HG03439 (cell line): ENCODE results near the gene CASKIN2.

Experiments used
- ATAC-seq: cut with Tn5 transposase; IDR thresholded peaks from one replicate; pipeline ENCODE4 v1.9.1; 2021; ENCODE audit warnings: mild to moderate bottlenecking, moderate library complexity; ENCODE audit not compliant: unreplicated experiment

The CASKIN2 gene

GRCh38 chr17:75506888-75507287 is 8.4 kb downstream of the CASKIN2 start:
- ATAC-seq, result no peak

DNA sequence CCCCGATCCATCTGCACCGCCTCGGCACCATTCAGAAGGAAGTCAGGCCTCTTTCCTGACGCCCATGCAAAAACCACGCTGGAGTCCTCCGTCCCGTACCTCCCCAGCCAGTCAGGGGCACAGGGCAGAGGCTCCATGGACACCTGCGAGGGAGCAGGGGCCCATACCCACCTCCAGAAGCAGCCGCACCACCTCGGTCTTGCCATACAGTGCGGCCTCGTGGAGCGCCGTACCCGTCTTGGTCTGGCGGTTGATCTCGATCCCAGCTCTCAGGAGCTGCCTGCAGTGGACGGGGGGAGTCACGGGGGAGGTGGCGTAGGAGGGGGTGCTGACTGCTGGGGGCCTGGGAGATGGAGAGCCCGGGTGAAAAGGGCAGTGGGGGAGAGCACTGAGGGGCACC is 9.2 kb downstream of the CASKIN2 start:
- no peak for ATAC-seq

GRCh38 chr17:75505640-75506039 is 9.7 kb downstream of the CASKIN2 start:
- no peak for ATAC-seq

DNA sequence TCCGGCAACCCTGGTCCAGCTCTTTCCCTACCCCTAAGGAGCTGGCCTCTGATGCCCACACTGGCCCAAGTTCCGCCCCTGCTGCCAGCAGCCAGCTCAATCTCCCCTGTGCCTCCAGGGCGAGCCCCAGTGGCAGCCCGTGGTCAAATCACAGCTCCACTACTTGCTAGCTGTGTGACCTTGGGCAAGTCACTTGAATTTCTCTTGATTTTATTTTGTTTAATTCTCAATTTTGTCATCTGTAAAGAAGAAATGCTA is 10.3 kb downstream of the CASKIN2 start:
- no peak for ATAC-seq

GRCh38 chr17:75504347-75505151 is 10.8 kb downstream of the CASKIN2 start:
- ATAC-seq, result no peak

DNA sequence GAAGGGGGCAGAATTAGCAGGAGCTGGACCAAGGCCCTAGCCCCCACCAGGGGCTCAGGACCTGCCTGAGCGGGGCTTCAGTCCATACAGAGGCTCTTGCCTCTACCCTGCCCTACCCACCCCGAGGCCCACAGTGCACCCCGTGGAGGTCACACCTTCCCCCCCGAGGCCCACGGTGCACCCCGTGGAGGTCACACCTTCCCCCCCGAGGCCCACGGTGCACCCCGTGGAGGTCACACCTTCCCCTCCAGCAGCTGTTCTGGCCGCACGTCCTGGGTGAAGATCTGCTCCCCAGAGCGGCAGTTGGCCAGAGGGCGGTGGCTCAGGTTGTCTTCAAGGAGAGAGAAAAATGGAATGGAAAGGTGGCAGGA is 11.4 kb downstream of the CASKIN2 start:
- no peak for ATAC-seq

GRCh38 chr17:75503337-75503950 is 11.9 kb downstream of the CASKIN2 start:
- no peak for ATAC-seq

DNA sequence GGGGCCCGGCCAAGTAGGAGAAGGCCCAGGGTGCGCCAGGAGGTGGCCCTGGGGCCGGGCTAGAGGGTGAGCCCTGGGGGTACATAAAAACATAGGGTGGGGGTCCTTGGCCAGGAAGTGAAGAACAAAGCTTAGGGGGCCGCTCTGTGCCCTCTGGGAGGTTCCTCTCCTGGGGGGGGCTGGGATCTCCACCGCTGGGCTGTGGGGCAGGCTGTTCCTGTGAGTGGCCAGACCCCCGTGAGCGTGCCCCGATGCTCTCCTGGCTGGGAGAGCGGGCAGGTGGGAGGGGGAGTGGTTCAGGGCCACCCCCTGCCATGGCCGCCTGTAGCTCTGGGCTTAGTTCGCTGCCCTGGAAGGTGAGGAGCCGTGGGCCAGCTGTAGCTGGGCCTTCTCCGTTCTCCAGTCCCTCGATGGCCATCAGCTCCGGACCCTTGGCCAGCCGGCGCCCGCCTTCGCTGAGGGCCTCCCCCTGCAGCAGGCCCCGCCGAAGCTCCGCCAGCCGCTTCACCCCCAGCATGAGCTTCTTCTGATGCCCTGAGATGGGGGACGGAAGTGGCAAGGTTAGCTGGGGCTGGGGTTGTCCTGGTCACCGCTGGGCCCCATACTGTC is 12.5 kb downstream of the CASKIN2 start:
- ATAC-seq, result no peak

DNA sequence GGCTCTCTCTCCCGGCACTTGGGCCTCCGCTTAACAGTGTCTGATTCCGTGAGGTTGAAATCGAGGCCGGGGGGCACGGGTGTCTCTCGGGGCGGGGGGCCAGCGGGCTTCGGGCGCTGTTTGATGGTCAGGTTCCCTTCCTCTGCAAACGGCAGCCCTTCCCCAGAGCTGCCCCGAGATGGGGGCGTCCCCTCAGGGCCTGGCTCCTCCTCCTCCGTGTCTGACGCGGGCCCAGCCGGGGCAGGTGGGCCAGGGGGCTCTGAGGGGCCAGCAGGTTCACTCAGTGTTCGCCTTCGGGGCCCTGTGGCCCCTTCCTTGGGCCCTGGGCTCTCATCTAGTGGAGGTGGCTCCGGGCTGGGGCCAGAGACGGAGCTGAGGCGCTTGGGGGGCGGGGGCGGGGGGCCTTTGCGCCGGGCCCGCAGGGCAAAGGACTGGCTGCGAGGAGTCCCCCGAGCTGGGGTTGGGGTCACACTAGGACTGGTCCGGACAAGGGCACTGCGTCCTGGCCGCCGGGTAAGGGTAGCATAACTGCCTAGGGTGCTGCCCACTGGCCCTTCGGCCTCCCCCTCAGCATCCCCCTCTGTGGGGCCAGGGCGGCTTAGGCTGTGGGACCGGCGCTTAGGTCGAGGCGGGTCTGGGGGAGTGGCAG is 13.1 kb downstream of the CASKIN2 start:
- no peak for ATAC-seq

DNA sequence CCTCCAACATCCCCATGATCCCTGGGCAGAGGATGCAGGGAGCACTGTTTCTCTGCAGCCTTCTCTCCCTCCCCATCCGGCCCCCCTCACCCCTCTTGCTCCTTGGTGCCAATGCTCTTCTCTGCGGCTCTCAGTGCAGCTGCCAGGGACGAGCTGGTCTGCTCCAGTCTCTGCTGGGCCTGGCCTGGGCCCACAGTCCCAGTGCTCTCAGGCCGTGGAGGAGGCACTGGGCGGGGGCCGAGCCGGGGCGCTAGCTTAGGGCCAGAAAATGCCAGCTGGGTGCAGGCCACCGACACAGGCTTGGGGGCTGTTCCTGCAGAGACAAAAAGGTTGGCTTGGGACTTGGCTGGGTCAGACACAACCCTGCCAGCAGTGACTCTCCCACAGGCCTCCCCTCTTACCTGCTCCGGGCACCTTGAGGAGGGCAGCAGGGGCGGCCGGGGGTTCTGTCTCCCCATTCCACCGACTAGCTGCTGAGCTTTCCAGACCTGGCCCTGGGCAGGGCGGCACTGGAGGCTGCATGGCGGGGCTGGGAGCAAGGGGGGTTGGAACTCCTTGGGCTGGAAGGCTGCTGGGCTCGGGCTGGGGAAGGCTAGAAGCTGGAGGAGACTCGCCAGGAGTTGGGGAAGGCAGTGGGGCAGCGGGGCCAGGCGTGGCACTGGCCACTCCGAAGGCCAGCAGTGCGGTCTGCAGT is 13.8 kb downstream of the CASKIN2 start:
- no peak for ATAC-seq

GRCh38 chr17:75500419-75501216 is 14.7 kb downstream of the CASKIN2 start:
- no peak for ATAC-seq

DNA sequence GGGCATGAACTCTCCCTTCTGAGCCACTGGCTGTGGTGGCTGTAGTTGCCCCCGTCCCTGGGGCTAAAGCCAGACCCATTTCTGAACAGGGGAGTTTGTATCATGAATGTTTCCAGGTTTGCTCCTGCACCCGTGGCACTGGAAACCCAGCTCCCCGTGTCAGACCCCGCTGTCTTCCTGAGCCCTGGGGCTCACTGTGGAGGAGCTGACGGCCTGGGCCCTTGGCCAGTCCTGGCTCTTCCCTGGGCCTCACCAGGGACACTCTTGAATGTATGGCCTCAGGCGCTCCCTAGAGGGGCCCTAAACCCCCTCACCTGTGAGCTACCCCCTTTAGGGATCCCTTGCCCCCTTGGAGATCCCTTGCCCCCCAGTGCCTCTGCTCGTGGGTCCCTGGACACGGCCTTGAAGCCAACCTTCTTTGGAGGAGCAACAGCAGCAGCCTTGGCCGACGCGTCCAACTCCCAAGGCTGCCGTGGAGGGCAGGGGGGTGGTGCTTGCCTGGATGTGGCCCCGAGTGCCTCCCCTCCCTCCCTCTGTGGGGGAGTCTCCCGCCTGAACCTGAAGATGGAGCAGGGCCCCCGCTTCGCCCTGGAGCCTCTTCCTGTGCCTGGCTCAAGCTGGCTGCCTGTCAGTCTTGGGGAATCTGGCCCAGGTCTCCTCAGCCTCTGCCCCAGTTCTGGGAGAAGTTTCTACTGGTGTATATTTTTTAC is 15.9 kb downstream of the CASKIN2 start:
- no peak for ATAC-seq

DNA sequence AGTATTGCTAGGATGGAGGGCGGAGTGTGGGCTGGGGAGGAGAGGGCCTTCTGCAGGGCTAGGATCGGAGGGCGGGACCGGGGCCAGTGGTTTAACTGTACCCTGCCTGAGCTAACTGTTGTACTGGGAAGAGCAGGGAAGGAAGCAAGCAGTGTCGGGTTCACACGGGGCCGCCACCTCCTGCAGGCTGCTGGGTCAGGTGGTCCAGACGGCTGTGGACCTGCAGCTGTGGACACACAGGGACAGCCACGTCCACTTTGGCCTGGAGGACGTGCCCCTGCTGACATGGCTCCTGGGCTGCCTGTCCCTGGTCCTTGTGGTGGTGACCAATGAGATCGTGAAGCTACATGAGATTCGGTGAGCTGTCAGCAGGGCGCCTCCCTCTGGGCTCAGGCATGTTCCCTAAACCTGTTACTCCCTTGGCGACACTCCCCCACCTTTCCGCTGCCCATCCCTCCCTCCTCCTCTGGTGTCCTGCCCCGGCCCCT is 16.6 kb downstream of the CASKIN2 start:
- no peak for ATAC-seq

DNA sequence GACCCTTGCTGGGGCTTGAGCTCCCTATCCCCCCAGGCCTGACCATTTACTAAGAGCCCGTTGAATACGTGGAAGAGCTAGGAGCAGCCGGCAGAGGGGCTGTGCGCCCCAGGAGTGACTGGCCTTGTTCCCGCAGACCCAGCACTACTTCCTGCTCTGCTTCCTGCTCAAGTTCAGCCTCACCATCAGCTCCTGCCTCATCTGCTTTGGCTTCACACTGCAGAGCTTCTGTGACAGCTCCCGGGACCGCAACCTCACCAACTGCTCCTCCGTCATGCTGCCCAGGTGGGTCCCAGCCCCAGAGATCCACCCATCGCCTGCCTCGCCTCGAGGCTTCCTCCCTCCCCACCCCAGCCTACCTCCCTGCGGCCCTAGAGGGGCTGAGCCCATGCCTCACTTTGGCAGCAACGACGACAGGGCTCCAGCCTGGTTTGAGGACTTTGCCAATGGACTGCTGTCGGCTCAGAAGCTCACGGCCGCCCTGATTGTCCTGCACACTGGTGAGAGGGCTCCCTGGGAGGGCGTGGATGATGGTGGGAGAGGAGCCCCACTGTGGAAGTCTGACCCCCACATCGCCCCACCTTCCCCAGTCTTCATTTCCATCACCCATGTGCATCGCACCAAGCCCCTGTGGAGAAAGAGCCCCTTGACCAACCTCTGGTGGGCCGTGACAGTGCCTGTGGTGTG is 17.2 kb downstream of the CASKIN2 start:
- ATAC-seq, result no peak

- ATAC-seq, result no peak
These were observed 19.3 kb downstream of the CASKIN2 start for GRCh38 chr17:75496005-75496404.

DNA sequence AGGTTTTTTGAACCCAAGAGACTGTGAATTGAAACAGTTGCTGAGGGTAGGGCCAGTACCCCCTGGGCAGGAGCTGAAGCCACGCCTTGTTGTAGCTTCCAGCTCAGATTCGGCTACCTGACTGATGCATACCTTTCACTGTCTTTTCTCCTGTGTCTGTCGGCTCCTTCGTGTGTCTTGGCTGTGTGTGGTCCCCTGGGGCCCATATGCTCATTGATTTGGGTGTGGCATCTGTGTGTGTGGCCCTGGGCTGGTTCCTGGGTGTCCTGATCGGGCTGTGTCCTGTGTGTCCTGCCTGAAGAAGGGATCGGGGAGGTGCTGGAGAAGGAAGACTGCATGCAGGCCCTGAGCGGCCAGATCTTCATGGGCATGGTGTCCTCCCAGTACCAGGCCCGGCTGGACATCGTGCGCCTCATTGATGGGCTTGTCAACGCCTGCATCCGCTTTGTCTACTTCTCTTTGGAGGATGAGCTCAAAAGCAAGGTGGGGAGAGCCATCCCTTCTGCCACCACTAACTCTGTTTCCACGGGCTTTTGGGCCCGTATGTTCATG is 20.9 kb downstream of the CASKIN2 start:
- no peak for ATAC-seq

- no peak for ATAC-seq
These were observed 21.7 kb downstream of the CASKIN2 start for GRCh38 chr17:75493476-75494129.

GRCh38 chr17:75492555-75493168 is 22.7 kb downstream of the CASKIN2 start:
- no peak for ATAC-seq
